Ovary (tissue), 9 donors: ENCODE data around the gene KIF16B. TPM values are rescaled to one million over a fixed set of nuclear protein-coding genes. Genes with fewer than 3 reads are reported as not detected.

ENCODE experiments used
- DNase-seq, 5 donors: peaks; one replicate each; pipeline ENCODE4 v3.0.0-alpha.2; 2019 to 2020
- H3K27ac ChIP-seq, 2 donors: fragments of 200-600 bp; one replicate each; pipeline versions ENCODE4 v1.5.1 to v1.8.0; 2019 to 2022
- H3K27me3 ChIP-seq: fragments of 200-600 bp; one replicate; pipeline ENCODE4 v1.8.0; 2022
- H3K36me3 ChIP-seq: fragments of 200-600 bp; sonication (generic); one replicate; pipeline ENCODE4 v1.5.1; 2019
- H3K4me1 ChIP-seq: one replicate; pipeline ENCODE4 v1.8.1; 2013; ENCODE audit warnings: mild to moderate bottlenecking, moderate library complexity; ENCODE audit not compliant: insufficient read depth
- H3K4me3 ChIP-seq: fragments of 200-600 bp; sonication (generic); one replicate; pipeline ENCODE4 v1.5.1; 2017
- H3K9me3 ChIP-seq, 2 donors: fragments of 200-600 bp in 1 of 2; sonication (generic) in 1 of 2; one replicate each; pipeline versions ENCODE4 v1.5.1 to v1.8.1; 2013 to 2019; ENCODE audit warnings: mild to moderate bottlenecking in 1 of 2, moderate library complexity in 1 of 2
- CTCF ChIP-seq, 3 donors: fragments of 450-650 bp in 2 of 3; fragments of 200-600 bp in 1 of 3; IDR thresholded peaks; one replicate each; pipeline versions ENCODE4 v1.5.1 to v1.8.0; 2016 to 2022; ENCODE audit warnings: antibody characterized with exemption in 3 of 3, mild to moderate bottlenecking in 1 of 3
- EP300 ChIP-seq: sonication (generic); formaldehyde crosslinking; IDR thresholded peaks from one replicate; pipeline ENCODE4 v1.6.1; 2017; ENCODE audit warnings: antibody characterized with exemption
- POLR2A ChIP-seq: fragments of 450-650 bp; IDR thresholded peaks from one replicate; pipeline ENCODE4 v1.6.1; 2017; ENCODE audit warnings: antibody characterized with exemption, mild to moderate bottlenecking, moderate library complexity
- WGBS, 3 donors: extraction: QIAGEN DNeasy Blood & Tissue Kit in 1 of 3; methylation state at CpG; one replicate each; pipeline versions ENCODE4 v1.1.5 to v1.1.7; 2013 to 2017; 5-methylcytosine and 5-hydroxymethylcytosine counted together
- intact Hi-C, 4 donors: fragments of 100-400 bp; cut with DNase I; formaldehyde crosslinking; loops; one replicate each; pipeline versions ENCODE4 v1.11.0 to v1.15.1; 2022 to 2023
- polyA plus RNA-seq, 2 donors: library from polyadenylated mRNA; stranded (reverse); fragments of 200-250 nt in 1 of 2; fragments of 350-450 nt in 1 of 2; fragmentation: Illumina TruSeq in 1 of 2; extraction: RNeasy Lipid Tissue Mini Kit (QIAGEN cat#74804) in 1 of 2; gene quantifications; one replicate each; pipeline ENCODE4 v1.2.3, GENCODE V29; 2013 to 2014
- total RNA-seq, 7 donors: library from RNA; depleted of rRNA in 2 of 7; stranded (reverse); fragments of >200 nt in 2 of 7; fragmentation: NEBNext Ultra II Directional in 3 of 7; extraction: Animal tissue kit (Norgen Biotek cat#: 25700) in 3 of 7; gene quantifications; one replicate each; pipeline versions ENCODE4 v1.1.0 to v1.2.4, GENCODE V29; 2016 to 2023
- donor health status: DM: no; HTN: no; CAD: no; lungs with moderate emphysema.
- donor health status: DM: no; HTN: no; CAD: no.
- donor health status: Bipolar disorder and iron deficiency.
- donor health status: DM: yes; HTN: yes; CAD: no.
- donor health status: DM: no; HTN: no; CAD: no.
- donor health status: DM: yes; HTN: yes; CAD: no.

The KIF16B gene
- total and polyA plus RNA-seq, 9 donors, result 10.9 to 28.1 (median 20.2) TPM

- H3K36me3 ChIP-seq, result no peaks in the 10 kb centered on the region
- 90 to 97% (median 96%) methylated on average over 8 of the region's 8 CpGs for WGBS, 3 donors
- intact Hi-C loops, result loop anchor here in 1 of 4 donors (2.0 kb wide), 1 partner anchor 38 kb away; no protein-coding TSS in a partner anchor
- no peaks in the 10 kb centered on the region for H3K9me3 ChIP-seq
- TF ChIP-seq POLR2A (no peak), CTCF (IDR thresholded peaks at IDR 0.05) (no peak), EP300 (no peak)
- H3K27me3 ChIP-seq, result no peaks in the 10 kb centered on the region
- no peak overlapping the region for H3K27ac ChIP-seq
- no peak for DNase-seq
- H3K4me1 ChIP-seq, result no peaks in the 10 kb centered on the region
- H3K4me3 ChIP-seq, result no peak overlapping the region
These were observed 350.3 kb downstream of the KIF16B start for GRCh38 chr20:16222859-16223411.

Other genes with a start within 250 kb of the KIF16B start
- 10 to 100 TPM; 20.6 to 53.4 (median 44.1) TPM for gene SNRPB2, start 156.6 kb upstream of the KIF16B start, total RNA-seq
- gene SNRPB2, start 156.6 kb upstream of the KIF16B start, polyA plus RNA-seq, result 10 to 100 TPM; 64.6 to 67.4 TPM
- gene OTOR, start 174.9 kb upstream of the KIF16B start, total RNA-seq, result not detected
- not detected for gene OTOR, start 174.9 kb upstream of the KIF16B start, polyA plus RNA-seq